GM12874 (cell line): Measurements from ENCODE around the gene CAPG.

Source experiments
- TF ChIP-seq, protein P1 (sequence below): IDR thresholded peaks from 2 replicates; pipeline ENCODE4 v1.5.1; 2011; ENCODE audit warnings: low read depth, mild to moderate bottlenecking, control low read depth, low read length, moderate library complexity; ENCODE audit not compliant: insufficient read depth

The CAPG gene

DNA sequence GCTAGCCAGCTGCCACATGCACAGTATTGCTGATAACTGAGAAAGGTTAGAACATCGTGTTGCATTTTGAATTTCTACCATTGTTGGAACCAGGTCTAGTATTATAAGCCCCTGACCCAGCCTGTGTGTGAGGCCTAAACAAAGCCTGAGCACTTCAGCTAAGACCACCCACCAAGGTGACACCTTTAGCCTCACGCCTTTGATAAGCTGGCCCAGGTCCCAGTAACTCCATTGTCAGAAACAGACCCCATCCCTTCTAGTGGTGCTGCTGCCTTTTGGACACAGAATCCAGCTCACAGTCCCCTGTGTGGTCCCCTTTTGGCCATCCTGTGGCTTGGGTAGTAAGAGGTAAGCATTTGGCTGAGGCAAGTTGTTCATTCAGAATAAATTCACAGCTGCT is 54.0 kb downstream of the CAPG start:
- TF ChIP-seq, protein P1, sequence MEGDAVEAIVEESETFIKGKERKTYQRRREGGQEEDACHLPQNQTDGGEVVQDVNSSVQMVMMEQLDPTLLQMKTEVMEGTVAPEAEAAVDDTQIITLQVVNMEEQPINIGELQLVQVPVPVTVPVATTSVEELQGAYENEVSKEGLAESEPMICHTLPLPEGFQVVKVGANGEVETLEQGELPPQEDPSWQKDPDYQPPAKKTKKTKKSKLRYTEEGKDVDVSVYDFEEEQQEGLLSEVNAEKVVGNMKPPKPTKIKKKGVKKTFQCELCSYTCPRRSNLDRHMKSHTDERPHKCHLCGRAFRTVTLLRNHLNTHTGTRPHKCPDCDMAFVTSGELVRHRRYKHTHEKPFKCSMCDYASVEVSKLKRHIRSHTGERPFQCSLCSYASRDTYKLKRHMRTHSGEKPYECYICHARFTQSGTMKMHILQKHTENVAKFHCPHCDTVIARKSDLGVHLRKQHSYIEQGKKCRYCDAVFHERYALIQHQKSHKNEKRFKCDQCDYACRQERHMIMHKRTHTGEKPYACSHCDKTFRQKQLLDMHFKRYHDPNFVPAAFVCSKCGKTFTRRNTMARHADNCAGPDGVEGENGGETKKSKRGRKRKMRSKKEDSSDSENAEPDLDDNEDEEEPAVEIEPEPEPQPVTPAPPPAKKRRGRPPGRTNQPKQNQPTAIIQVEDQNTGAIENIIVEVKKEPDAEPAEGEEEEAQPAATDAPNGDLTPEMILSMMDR, result no peak

DNA sequence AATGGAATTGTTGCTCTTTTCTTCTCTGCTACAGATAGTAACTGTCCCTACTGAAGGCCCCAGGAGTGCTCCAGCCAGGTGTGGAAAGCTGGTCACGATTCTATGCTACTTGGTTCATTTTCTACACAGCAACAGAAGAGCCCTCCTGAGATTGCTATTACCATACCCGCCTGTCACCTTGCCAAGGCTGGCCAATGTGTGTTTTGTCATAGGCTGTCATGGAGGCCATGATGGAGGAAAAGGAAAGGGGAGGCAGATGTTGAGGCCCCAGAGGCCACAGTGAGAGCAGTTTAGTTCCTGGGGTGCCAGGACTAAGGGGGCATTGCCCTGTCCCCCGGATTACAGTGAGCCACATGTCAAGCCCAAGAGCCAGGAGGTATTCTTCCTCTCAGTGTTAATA is 54.6 kb downstream of the CAPG start:
- TF ChIP-seq, protein P1, result no peak

DNA sequence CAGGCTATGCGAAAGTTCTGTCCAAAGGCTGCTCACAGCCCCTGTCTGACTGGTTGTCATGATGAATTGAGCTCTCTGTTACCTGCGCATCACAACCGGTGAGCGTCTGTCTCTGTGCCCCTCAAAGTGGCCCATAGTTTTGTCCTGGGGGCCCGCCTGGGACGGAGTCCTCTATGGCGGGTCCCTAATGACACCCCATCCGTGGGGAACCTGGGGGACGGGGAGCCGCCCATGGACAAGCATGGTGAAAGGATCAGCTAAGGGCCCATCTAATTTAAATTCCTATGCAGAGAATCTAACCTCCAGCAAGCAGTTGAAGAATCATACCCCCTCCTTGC is 55.1 kb downstream of the CAPG start:
- TF ChIP-seq, protein P1, result no peak

DNA sequence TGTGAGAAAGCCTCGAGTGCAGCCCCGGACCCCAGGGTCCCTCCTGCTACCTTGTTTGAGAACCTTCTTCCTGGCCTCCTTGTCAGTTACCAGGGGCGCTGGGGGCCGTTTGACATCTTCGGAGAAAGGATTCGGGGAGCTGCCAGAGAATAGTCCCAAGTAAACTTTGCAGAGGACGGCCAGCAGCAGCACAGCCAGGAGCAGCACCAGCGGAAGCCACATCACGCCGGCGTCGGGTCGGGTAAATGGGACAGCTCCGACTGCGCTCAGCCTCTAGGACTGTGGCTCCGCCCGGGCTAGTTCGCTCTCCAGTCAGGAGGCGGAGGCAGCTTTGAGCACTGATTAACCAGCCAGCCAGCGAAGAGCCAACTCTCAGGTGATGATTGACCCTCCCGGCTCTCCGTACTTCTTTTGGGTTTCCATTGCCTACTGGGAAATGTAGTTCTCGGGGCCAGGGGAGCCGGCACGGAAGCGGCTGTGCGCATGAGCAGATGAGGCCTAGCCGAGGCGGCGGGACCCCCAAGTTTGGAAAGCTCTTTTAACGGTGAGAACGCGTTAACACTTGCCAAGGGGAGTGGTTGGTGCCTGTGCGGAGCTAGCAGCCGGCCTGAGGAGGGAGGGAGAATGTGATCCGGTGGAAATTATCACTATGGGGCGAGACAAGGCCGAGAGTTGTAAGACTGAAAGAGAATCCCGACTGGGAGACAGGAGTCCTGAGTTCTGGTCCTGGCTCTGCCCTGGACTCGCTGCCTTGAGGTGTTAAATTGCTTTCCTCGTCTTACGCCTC is 55.7 kb downstream of the CAPG start, which contains the start of the genes ELMOD3 and RETSAT:
TSS of gene ELMOD3 (plus strand) at position 484 of the 787 bp plus-strand sequence. CDS start 2,430 bp downstream, outside the sequence.
TSS of gene RETSAT (minus strand) at position 243 of the 787 bp plus-strand sequence. CDS start at position 222, 21 bp downstream.
- TF ChIP-seq, protein P1, result no peak

DNA sequence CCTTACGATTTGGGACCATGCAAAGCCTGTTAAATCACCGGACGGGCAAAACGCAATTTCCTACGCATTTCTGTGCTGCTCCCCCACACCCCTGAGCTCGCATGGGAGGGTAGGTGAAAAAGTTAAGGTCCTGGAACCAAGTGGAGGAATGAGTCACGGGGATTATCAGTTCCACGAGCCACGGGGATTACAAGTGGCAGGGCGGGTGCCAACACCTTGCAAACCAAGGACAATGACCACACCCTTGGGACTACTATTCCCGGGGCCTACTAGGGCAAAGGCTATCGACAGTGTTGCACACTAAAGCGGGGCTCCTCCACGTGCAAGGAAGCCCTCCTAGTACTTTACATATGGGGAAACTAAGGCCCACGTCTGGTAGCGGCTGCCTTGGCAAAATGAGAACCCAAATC is 56.3 kb downstream of the CAPG start:
- TF ChIP-seq, protein P1, result no peak

DNA sequence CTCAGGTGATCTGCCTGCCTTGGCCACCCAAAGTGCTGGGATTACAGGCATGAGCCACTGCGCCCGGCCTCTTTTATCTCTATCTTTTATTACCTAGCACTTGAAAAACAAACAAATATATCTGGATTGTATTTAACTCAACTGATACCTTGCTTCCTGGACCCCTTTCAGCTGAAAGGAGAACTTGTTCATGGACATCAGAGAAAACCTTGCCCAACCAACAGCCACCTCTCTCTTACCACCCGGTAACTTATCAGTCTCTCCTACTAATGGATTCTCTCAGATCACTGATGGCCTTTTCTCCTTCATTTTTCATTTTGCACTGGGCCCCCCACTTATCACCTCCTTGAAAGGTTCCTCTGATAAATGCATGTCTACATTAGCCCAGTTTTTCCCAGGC is 62.6 kb downstream of the CAPG start:
- TF ChIP-seq, protein P1, result no peak
